ENCODE results near the gene MAFG.

GRCh38 chr17:81888105-81888987 lies 39.2 kb downstream of the MAFG start:
- no peak for TF ChIP-seq CTCF (IDR thresholded peaks at IDR 0.05)
- no peak for TF ChIP-seq EP300 (IDR thresholded peaks at IDR 0.05)
- TF ChIP-seq POLR2A (IDR thresholded peaks at IDR 0.05), result no peak
- TF ChIP-seq POLR2AphosphoS5 (IDR thresholded peaks at IDR 0.05), result no peak
